ENCODE results near the gene FXYD2.

Gene FXYD2

GRCh38 chr11:117851852-117852251 is 27.3 kb upstream of the FXYD2 start:
- DNase-seq (ENCODE audit: low spot score), result no peak
- Histone ChIP-seq H3K27me3 (ENCODE audit: control insufficient read depth in 3 of 3, insufficient read depth in 3 of 3, low read depth in 1 of 3, low read length in 3 of 3) (no peaks in the 10 kb centered on the region), H2BK120ac (ENCODE audit: low read depth, low read length) (no peak overlapping the region), H3K14ac (ENCODE audit: low read length) (no peak overlapping the region), H2BK5ac (ENCODE audit: low read length) (no peak overlapping the region), H3K4me3 (ENCODE audit: low read length in 2 of 2) (no peak overlapping the region), H4K8ac (ENCODE audit: low read depth, low read length) (no peak overlapping the region), H3K9me3 (replicated peaks in 1 of 2; ENCODE audit: control insufficient read depth in 2 of 2, insufficient read depth in 1 of 2, low read depth in 1 of 2, low read length in 2 of 2) (peaks cover 11 to 27% of the 10 kb centered on the region in 2 donors), H3K4me1 (ENCODE audit: control insufficient read depth in 2 of 2, insufficient read depth in 1 of 2, low read depth in 1 of 2, low read length in 2 of 2) (peaks cover 0 to 1% of the 10 kb centered on the region in 2 donors), H2AFZ (ENCODE audit: low read length) (no peak overlapping the region), H3K9ac (ENCODE audit: low read depth, low read length, poor library complexity) (no peak overlapping the region), H3K36me3 (replicated peaks in 1 of 2; ENCODE audit: control insufficient read depth in 2 of 2, insufficient read depth in 2 of 2, low read length in 2 of 2) (peaks cover 0 to 8% of the 10 kb centered on the region in 2 donors), H3K4ac (ENCODE audit: low read length) (no peak overlapping the region), H3K23ac (ENCODE audit: low read depth, low read length, poor library complexity) (no peak overlapping the region), H4K91ac (ENCODE audit: low read depth, low read length, poor library complexity) (no peak overlapping the region), H3K4me2 (ENCODE audit: insufficient read depth, low read length, poor library complexity, severe bottlenecking) (no peak overlapping the region), H2BK15ac (ENCODE audit: low read length) (no peak overlapping the region), H3K18ac (ENCODE audit: low read length) (no peak overlapping the region), H3K79me1 (ENCODE audit: low read depth, low read length) (peaks cover 10% of the 10 kb centered on the region), H2BK12ac (ENCODE audit: low read length) (no peak overlapping the region), H2AK5ac (ENCODE audit: low read depth, low read length) (no peak overlapping the region), H3K27ac (replicated peaks; ENCODE audit: low read length) (no peak overlapping the region)
- WGBS, 2 donors (ENCODE audit: extremely low coverage in 2 of 2, insufficient read length in 2 of 2, insufficient replicate concordance in 1 of 2), result no CpG with 5 or more reads among the region's 3 CpGs

- Histone ChIP-seq H4K91ac (ENCODE audit: low read depth, low read length, poor library complexity) (no peak overlapping the region), H3K27ac (replicated peaks; ENCODE audit: low read length) (no peak overlapping the region), H3K27me3 (ENCODE audit: control insufficient read depth in 3 of 3, insufficient read depth in 3 of 3, low read depth in 1 of 3, low read length in 3 of 3) (no peaks in the 10 kb centered on the region), H3K79me1 (ENCODE audit: low read depth, low read length) (peaks cover 8% of the 10 kb centered on the region), H3K4me1 (ENCODE audit: control insufficient read depth in 2 of 2, insufficient read depth in 1 of 2, low read depth in 1 of 2, low read length in 2 of 2) (peaks cover 0 to 1% of the 10 kb centered on the region in 2 donors), H3K9me3 (replicated peaks in 1 of 2; ENCODE audit: control insufficient read depth in 2 of 2, insufficient read depth in 1 of 2, low read depth in 1 of 2, low read length in 2 of 2) (peaks cover 11 to 27% of the 10 kb centered on the region in 2 donors), H3K4ac (ENCODE audit: low read length) (no peak overlapping the region), H3K36me3 (replicated peaks in 1 of 2; ENCODE audit: control insufficient read depth in 2 of 2, insufficient read depth in 2 of 2, low read length in 2 of 2) (peaks cover 0 to 7% of the 10 kb centered on the region in 2 donors), H3K14ac (ENCODE audit: low read length) (no peak overlapping the region), H2BK12ac (ENCODE audit: low read length) (no peak overlapping the region), H3K23ac (ENCODE audit: low read depth, low read length, poor library complexity) (no peak overlapping the region), H3K18ac (ENCODE audit: low read length) (no peak overlapping the region), H2AFZ (ENCODE audit: low read length) (no peak overlapping the region), H2BK120ac (ENCODE audit: low read depth, low read length) (no peak overlapping the region), H2AK5ac (ENCODE audit: low read depth, low read length) (no peak overlapping the region), H3K4me2 (ENCODE audit: insufficient read depth, low read length, poor library complexity, severe bottlenecking) (no peak overlapping the region), H3K9ac (ENCODE audit: low read depth, low read length, poor library complexity) (no peak overlapping the region), H2BK5ac (ENCODE audit: low read length) (no peak overlapping the region), H3K4me3 (ENCODE audit: low read length in 2 of 2) (no peak overlapping the region), H2BK15ac (ENCODE audit: low read length) (no peak overlapping the region), H4K8ac (ENCODE audit: low read depth, low read length) (no peak overlapping the region)
- WGBS, 2 donors (ENCODE audit: extremely low coverage in 2 of 2, insufficient read length in 2 of 2, insufficient replicate concordance in 1 of 2), result no CpG with 5 or more reads among the region's 3 CpGs
- DNase-seq (ENCODE audit: low spot score), result no peak
Observed at GRCh38 chr11:117851106-117851505, 26.6 kb upstream of the FXYD2 start.

- no peak overlapping the region for H2BK5ac ChIP-seq (ENCODE audit: low read length)
- H3K9ac ChIP-seq (ENCODE audit: low read depth, low read length, poor library complexity), result no peak overlapping the region
- H4K91ac ChIP-seq (ENCODE audit: low read depth, low read length, poor library complexity), result no peak overlapping the region
- DNase-seq (ENCODE audit: low spot score), result no peak
- no peak overlapping the region for H3K23ac ChIP-seq (ENCODE audit: low read depth, low read length, poor library complexity)
- H3K4me2 ChIP-seq (ENCODE audit: insufficient read depth, low read length, poor library complexity, severe bottlenecking), result no peak overlapping the region
- H3K4ac ChIP-seq (ENCODE audit: low read length), result no peak overlapping the region
- H3K4me3 ChIP-seq (ENCODE audit: low read length in 2 of 2), result no peak overlapping the region
- no peak overlapping the region for H2BK120ac ChIP-seq (ENCODE audit: low read depth, low read length)
- H3K4me1 ChIP-seq (ENCODE audit: control insufficient read depth in 2 of 2, insufficient read depth in 1 of 2, low read depth in 1 of 2, low read length in 2 of 2), result peaks cover 0 to 1% of the 10 kb centered on the region in 2 donors
- peaks cover 4% of the 10 kb centered on the region for H3K79me1 ChIP-seq (ENCODE audit: low read depth, low read length)
- no peak overlapping the region for H3K18ac ChIP-seq (ENCODE audit: low read length)
- no CpG with 5 or more reads among the region's 6 CpGs for WGBS, 2 donors (ENCODE audit: extremely low coverage in 2 of 2, insufficient read length in 2 of 2, insufficient replicate concordance in 1 of 2)
- peaks cover 11 to 27% of the 10 kb centered on the region in 2 donors for H3K9me3 ChIP-seq (replicated peaks in 1 of 2; ENCODE audit: control insufficient read depth in 2 of 2, insufficient read depth in 1 of 2, low read depth in 1 of 2, low read length in 2 of 2)
- H2BK15ac ChIP-seq (ENCODE audit: low read length), result no peak overlapping the region
- no peak overlapping the region for H2AK5ac ChIP-seq (ENCODE audit: low read depth, low read length)
- H2BK12ac ChIP-seq (ENCODE audit: low read length), result no peak overlapping the region
- peaks cover 0 to 7% of the 10 kb centered on the region in 2 donors for H3K36me3 ChIP-seq (replicated peaks in 1 of 2; ENCODE audit: control insufficient read depth in 2 of 2, insufficient read depth in 2 of 2, low read length in 2 of 2)
- H2AFZ ChIP-seq (ENCODE audit: low read length), result no peak overlapping the region
- no peaks in the 10 kb centered on the region for H3K27me3 ChIP-seq (ENCODE audit: control insufficient read depth in 3 of 3, insufficient read depth in 3 of 3, low read depth in 1 of 3, low read length in 3 of 3)
- H4K8ac ChIP-seq (ENCODE audit: low read depth, low read length), result no peak overlapping the region
- no peak overlapping the region for H3K27ac ChIP-seq (replicated peaks; ENCODE audit: low read length)
- no peak overlapping the region for H3K14ac ChIP-seq (ENCODE audit: low read length)
Observed at GRCh38 chr11:117849781-117850414, 25.4 kb upstream of the FXYD2 start.

- Histone ChIP-seq H3K27me3 (ENCODE audit: control insufficient read depth in 3 of 3, insufficient read depth in 3 of 3, low read depth in 1 of 3, low read length in 3 of 3) (no peaks in the 10 kb centered on the region), H3K9ac (ENCODE audit: low read depth, low read length, poor library complexity) (no peak overlapping the region), H3K23ac (ENCODE audit: low read depth, low read length, poor library complexity) (no peak overlapping the region), H2AFZ (ENCODE audit: low read length) (no peak overlapping the region), H2BK12ac (ENCODE audit: low read length) (no peak overlapping the region), H3K4me2 (ENCODE audit: insufficient read depth, low read length, poor library complexity, severe bottlenecking) (no peak overlapping the region), H3K18ac (ENCODE audit: low read length) (no peak overlapping the region), H2BK120ac (ENCODE audit: low read depth, low read length) (no peak overlapping the region), H3K14ac (ENCODE audit: low read length) (no peak overlapping the region), H3K27ac (replicated peaks; ENCODE audit: low read length) (no peak overlapping the region), H3K4me1 (ENCODE audit: control insufficient read depth in 2 of 2, insufficient read depth in 1 of 2, low read depth in 1 of 2, low read length in 2 of 2) (peaks cover 0 to 6% of the 10 kb centered on the region in 2 donors), H2BK5ac (ENCODE audit: low read length) (no peak overlapping the region), H3K36me3 (replicated peaks in 1 of 2; ENCODE audit: control insufficient read depth in 2 of 2, insufficient read depth in 2 of 2, low read length in 2 of 2) (peaks cover 11 to 26% of the 10 kb centered on the region in 2 donors), H3K79me1 (ENCODE audit: low read depth, low read length) (no peaks in the 10 kb centered on the region), H3K4me3 (ENCODE audit: low read length in 2 of 2) (no peak overlapping the region), H4K91ac (ENCODE audit: low read depth, low read length, poor library complexity) (no peak overlapping the region), H2BK15ac (ENCODE audit: low read length) (no peak overlapping the region), H2AK5ac (ENCODE audit: low read depth, low read length) (no peak overlapping the region), H3K4ac (ENCODE audit: low read length) (no peak overlapping the region), H4K8ac (ENCODE audit: low read depth, low read length) (no peak overlapping the region), H3K9me3 (replicated peaks in 1 of 2; ENCODE audit: control insufficient read depth in 2 of 2, insufficient read depth in 1 of 2, low read depth in 1 of 2, low read length in 2 of 2) (no peaks in the 10 kb centered on the region)
- no CpG with 5 or more reads among the region's 9 CpGs for WGBS, 2 donors (ENCODE audit: extremely low coverage in 2 of 2, insufficient read length in 2 of 2, insufficient replicate concordance in 1 of 2)
- DNase-seq (ENCODE audit: low spot score), result peak; percentile 62
Observed at GRCh38 chr11:117843666-117844484, 19.3 kb upstream of the FXYD2 start.
